ENCODE data around the gene PTPRN2. TPM values are rescaled to one million over a fixed set of nuclear protein-coding genes. Genes with fewer than 3 reads are reported as not detected.

The PTPRN2 gene
- total and polyA plus RNA-seq, 2 donors from 2014 or later: 4.8 to 6.2 TPM

GRCh38 chr7:157515342-157516041, 1072.1 kb downstream of the PTPRN2 start:
- no peaks in the 10 kb centered on the region for H3K27me3 ChIP-seq (ENCODE audit: control insufficient read depth, insufficient read depth, low read length)
- no peak overlapping the region for H3K27ac ChIP-seq (ENCODE audit: low read depth in 2 of 2, low read length in 2 of 2)
- TF ChIP-seq CTCF (IDR thresholded peaks at IDR 0.05; ENCODE audit: borderline replicate concordance, extremely low read depth, insufficient read depth): no peak
- H3K9me3 ChIP-seq (ENCODE audit: control insufficient read depth in 2 of 3, insufficient read depth in 1 of 3, low read length in 3 of 3): no peaks in the 10 kb centered on the region
- no peak overlapping the region for H3K4me3 ChIP-seq (ENCODE audit: low read length in 3 of 3)
- intact Hi-C loops (cut with DNase I): no loop called here
- DNase-seq: peak in 2 of 5 donors; percentile 9 to 12
- FAIRE-seq: no peak
- no peaks in the 10 kb centered on the region for H3K36me3 ChIP-seq (ENCODE audit: control insufficient read depth in 2 of 3, insufficient read depth in 3 of 3, low read length in 3 of 3)
- no peak overlapping the region for H3K9ac ChIP-seq (ENCODE audit: low read length in 3 of 3)
- no peaks in the 10 kb centered on the region for H3K4me1 ChIP-seq (ENCODE audit: control insufficient read depth in 2 of 3, insufficient read depth in 2 of 3, low read depth in 1 of 3, low read length in 3 of 3)

GRCh38 chr7:157514746-157515145, 1072.9 kb downstream of the PTPRN2 start:
- DNase-seq: peak in 1 of 5 donors; percentile 5
- H3K27ac ChIP-seq (ENCODE audit: low read depth in 2 of 2, low read length in 2 of 2): no peak overlapping the region
- no peak overlapping the region for H3K4me3 ChIP-seq (ENCODE audit: low read length in 3 of 3)
- no peaks in the 10 kb centered on the region for H3K27me3 ChIP-seq (ENCODE audit: control insufficient read depth, insufficient read depth, low read length)
- no peak overlapping the region for H3K9ac ChIP-seq (ENCODE audit: low read length in 3 of 3)
- H3K36me3 ChIP-seq (ENCODE audit: control insufficient read depth in 2 of 3, insufficient read depth in 3 of 3, low read length in 3 of 3): no peaks in the 10 kb centered on the region
- intact Hi-C loops (cut with DNase I): no loop called here
- TF ChIP-seq CTCF (IDR thresholded peaks at IDR 0.05; ENCODE audit: borderline replicate concordance, extremely low read depth, insufficient read depth): no peak
- FAIRE-seq: no peak
- no peaks in the 10 kb centered on the region for H3K4me1 ChIP-seq (ENCODE audit: control insufficient read depth in 2 of 3, insufficient read depth in 2 of 3, low read depth in 1 of 3, low read length in 3 of 3)
- no peaks in the 10 kb centered on the region for H3K9me3 ChIP-seq (ENCODE audit: control insufficient read depth in 2 of 3, insufficient read depth in 1 of 3, low read length in 3 of 3)

GRCh38 chr7:157514306-157514705, 1073.3 kb downstream of the PTPRN2 start:
- Histone ChIP-seq H3K27me3 (ENCODE audit: control insufficient read depth, insufficient read depth, low read length) (no peaks in the 10 kb centered on the region), H3K4me1 (ENCODE audit: control insufficient read depth in 2 of 3, insufficient read depth in 2 of 3, low read depth in 1 of 3, low read length in 3 of 3) (no peaks in the 10 kb centered on the region), H3K36me3 (ENCODE audit: control insufficient read depth in 2 of 3, insufficient read depth in 3 of 3, low read length in 3 of 3) (no peaks in the 10 kb centered on the region), H3K9me3 (ENCODE audit: control insufficient read depth in 2 of 3, insufficient read depth in 1 of 3, low read length in 3 of 3) (no peaks in the 10 kb centered on the region), H3K27ac (ENCODE audit: low read depth in 2 of 2, low read length in 2 of 2) (no peak overlapping the region), H3K9ac (ENCODE audit: low read length in 3 of 3) (no peak overlapping the region), H3K4me3 (ENCODE audit: low read length in 3 of 3) (no peak overlapping the region)
- TF ChIP-seq CTCF (IDR thresholded peaks at IDR 0.05; ENCODE audit: borderline replicate concordance, extremely low read depth, insufficient read depth): no peak
- intact Hi-C loops (cut with DNase I): no loop called here
- no peak for FAIRE-seq
- no peak for DNase-seq

- no peaks in the 10 kb centered on the region for H3K36me3 ChIP-seq (ENCODE audit: control insufficient read depth in 2 of 3, insufficient read depth in 3 of 3, low read length in 3 of 3)
- no peaks in the 10 kb centered on the region for H3K9me3 ChIP-seq (ENCODE audit: control insufficient read depth in 2 of 3, insufficient read depth in 1 of 3, low read length in 3 of 3)
- TF ChIP-seq CTCF (IDR thresholded peaks at IDR 0.05; ENCODE audit: borderline replicate concordance, extremely low read depth, insufficient read depth): no peak
- no peak overlapping the region for H3K27ac ChIP-seq (ENCODE audit: low read depth in 2 of 2, low read length in 2 of 2)
- no peaks in the 10 kb centered on the region for H3K27me3 ChIP-seq (ENCODE audit: control insufficient read depth, insufficient read depth, low read length)
- H3K4me3 ChIP-seq (ENCODE audit: low read length in 3 of 3): no peak overlapping the region
- H3K4me1 ChIP-seq (ENCODE audit: control insufficient read depth in 2 of 3, insufficient read depth in 2 of 3, low read depth in 1 of 3, low read length in 3 of 3): no peaks in the 10 kb centered on the region
- H3K9ac ChIP-seq (ENCODE audit: low read length in 3 of 3): no peak overlapping the region
- FAIRE-seq: no peak
- intact Hi-C loops (cut with DNase I): no loop called here
- no peak for DNase-seq
These were observed 1073.9 kb downstream of the PTPRN2 start for GRCh38 chr7:157513682-157514081.

Data from kidney (tissue), 14 donors.